Nephron (organoid): ENCODE data around the gene BRD4.

Source experiments
- H3K27ac Mint-ChIP-seq, 3 experiments: 2 replicates each; pipeline ENCODE4 v1.8.0; 2020; ENCODE audit warnings: mixed read lengths in 3 of 3, mild to moderate bottlenecking in 2 of 3, moderate library complexity in 1 of 3
- H3K27me3 Mint-ChIP-seq: 2 replicates; pipeline ENCODE4 v1.8.0; 2021; ENCODE audit warnings: low read depth, mild to moderate bottlenecking, moderate library complexity, mixed read lengths
- H3K36me3 Mint-ChIP-seq: 2 replicates; pipeline ENCODE4 v1.8.0; 2020; ENCODE audit warnings: low read depth, mixed read lengths
- H3K4me1 Mint-ChIP-seq: 2 replicates; pipeline ENCODE4 v1.8.0; 2020; ENCODE audit warnings: mixed read lengths
- H3K4me3 Mint-ChIP-seq, 3 experiments: 2 replicates each; pipeline ENCODE4 v1.8.0; 2020; ENCODE audit warnings: mild to moderate bottlenecking in 3 of 3, mixed read lengths in 3 of 3, moderate library complexity in 2 of 3
- H3K9me3 Mint-ChIP-seq: 2 replicates; pipeline ENCODE4 v1.8.0; 2020; ENCODE audit warnings: mixed read lengths
- CTCF ChIP-seq, 3 experiments: fragments of 200-600 bp; sonication (generic); IDR thresholded peaks; one replicate each; pipeline ENCODE4 v1.5.0; 2021; ENCODE audit warnings: antibody characterized with exemption in 3 of 3; ENCODE audit not compliant: unreplicated experiment in 3 of 3

BRD4 gene

GRCh38 chr19:15321739-15322138 is 10.6 kb downstream of the BRD4 start:
- no peak for TF ChIP-seq CTCF (IDR thresholded peaks at IDR 0.05; ENCODE audit: unreplicated experiment in 3 of 3)
- H3K27ac Mint-ChIP-seq: peak overlapping the region; percentile 9 to 49 (median 17)
- peaks cover 11% of the 10 kb centered on the region for H3K36me3 Mint-ChIP-seq
- peaks cover 79% of the 10 kb centered on the region for H3K4me1 Mint-ChIP-seq
- H3K9me3 Mint-ChIP-seq: no peaks in the 10 kb centered on the region
- H3K4me3 Mint-ChIP-seq: no peak overlapping the region
- H3K27me3 Mint-ChIP-seq: no peaks in the 10 kb centered on the region

GRCh38 chr19:15320116-15320515 is 12.2 kb downstream of the BRD4 start:
- Mint-ChIP-seq H3K4me1 (peaks cover 75% of the 10 kb centered on the region), H3K36me3 (peaks cover 15% of the 10 kb centered on the region), H3K4me3 (peak overlapping the region in 1 of 3 experiments; percentile 33), H3K9me3 (no peaks in the 10 kb centered on the region), H3K27me3 (no peaks in the 10 kb centered on the region), H3K27ac (peak overlapping the region; percentile 64 to 73 (median 67))
- TF ChIP-seq CTCF (IDR thresholded peaks at IDR 0.05; ENCODE audit: unreplicated experiment in 3 of 3): no peak

GRCh38 chr19:15318241-15318691 is 14.1 kb downstream of the BRD4 start:
- no peak overlapping the region for H3K4me3 Mint-ChIP-seq
- no peaks in the 10 kb centered on the region for H3K27me3 Mint-ChIP-seq
- H3K9me3 Mint-ChIP-seq: no peaks in the 10 kb centered on the region
- peak overlapping the region; percentile 20 to 68 (median 66) for H3K27ac Mint-ChIP-seq
- no peak for TF ChIP-seq CTCF (IDR thresholded peaks at IDR 0.05; ENCODE audit: unreplicated experiment in 3 of 3)
- H3K4me1 Mint-ChIP-seq: peaks cover 72% of the 10 kb centered on the region
- peaks cover 18% of the 10 kb centered on the region for H3K36me3 Mint-ChIP-seq

GRCh38 chr19:15317392-15318071 is 14.8 kb downstream of the BRD4 start:
- no peak for TF ChIP-seq CTCF (IDR thresholded peaks at IDR 0.05; ENCODE audit: unreplicated experiment in 3 of 3)

GRCh38 chr19:15316498-15316897 is 15.8 kb downstream of the BRD4 start:
- H3K27ac Mint-ChIP-seq: peak overlapping the region; percentile 20 to 68 (median 45)
- no peak for TF ChIP-seq CTCF (IDR thresholded peaks at IDR 0.05; ENCODE audit: unreplicated experiment in 3 of 3)
- H3K4me1 Mint-ChIP-seq: peaks cover 62% of the 10 kb centered on the region
- H3K36me3 Mint-ChIP-seq: peaks cover 21% of the 10 kb centered on the region
- H3K4me3 Mint-ChIP-seq: no peak overlapping the region
- no peaks in the 10 kb centered on the region for H3K9me3 Mint-ChIP-seq
- H3K27me3 Mint-ChIP-seq: no peaks in the 10 kb centered on the region

More at GRCh38 chr19:15317392-15318071, 14.8 kb downstream of the BRD4 start:
- peak overlapping the region in 1 of 3 experiments; percentile 24 for H3K4me3 Mint-ChIP-seq
- no peaks in the 10 kb centered on the region for H3K9me3 Mint-ChIP-seq
- H3K4me1 Mint-ChIP-seq: peaks cover 69% of the 10 kb centered on the region
- H3K36me3 Mint-ChIP-seq: peaks cover 16% of the 10 kb centered on the region
- H3K27ac Mint-ChIP-seq: peak overlapping the region; percentile 20 to 68 (median 66)
- H3K27me3 Mint-ChIP-seq: no peaks in the 10 kb centered on the region

GRCh38 chr19:15315101-15315500 is 17.2 kb downstream of the BRD4 start:
- H3K36me3 Mint-ChIP-seq: peaks cover 22% of the 10 kb centered on the region

More at GRCh38 chr19:15315101-15315500, 17.2 kb downstream of the BRD4 start:
- Mint-ChIP-seq H3K4me3 (no peak overlapping the region), H3K9me3 (no peaks in the 10 kb centered on the region), H3K27ac (peak overlapping the region in 2 of 3 experiments; percentile 24 to 26), H3K4me1 (peaks cover 48% of the 10 kb centered on the region), H3K27me3 (no peaks in the 10 kb centered on the region)
- no peak for TF ChIP-seq CTCF (IDR thresholded peaks at IDR 0.05; ENCODE audit: unreplicated experiment in 3 of 3)
